MG63 (cell line): ENCODE results near the gene VRK1. TPM values are rescaled to one million over a fixed set of nuclear protein-coding genes. Genes with fewer than 3 reads are reported as not detected.
"Not testable (repeated sequence)": the region's sequence is repeated elsewhere in the genome, so short reads cannot be mapped to it uniquely, and the experiment has no call there.

Source experiments
- DNase-seq: peaks from one replicate; pipeline ENCODE4 v3.0.0-alpha.2; 2020
- H3K27me3 ChIP-seq: fragments of 250-450 bp; sonication (Bioruptor Pico); 2 replicates; pipeline ENCODE4 v1.5.1; 2020; ENCODE audit warnings: mild to moderate bottlenecking, moderate library complexity
- H3K36me3 ChIP-seq: fragments of 250-450 bp; sonication (Bioruptor Pico); 2 replicates; pipeline ENCODE4 v1.5.1; 2020; ENCODE audit warnings: mild to moderate bottlenecking, moderate library complexity
- H3K4me3 ChIP-seq: fragments of 250-450 bp; sonication (Bioruptor Pico); 2 replicates; pipeline ENCODE4 v1.5.1; 2020; ENCODE audit warnings: mild to moderate bottlenecking, moderate library complexity
- H3K9me3 ChIP-seq: fragments of 250-450 bp; sonication (Bioruptor Pico); 2 replicates; pipeline ENCODE4 v1.5.1; 2020; ENCODE audit warnings: mild to moderate bottlenecking, moderate library complexity
- total RNA-seq: library from RNA; depleted of rRNA; stranded (reverse); fragments of >200 nt; shearing (Covaris generic); gene quantifications from 2 replicates; pipeline ENCODE4 v1.2.3, GENCODE V29; 2014; ENCODE audit warnings: low replicate concordance; rRNA removed

Gene VRK1, protein sequence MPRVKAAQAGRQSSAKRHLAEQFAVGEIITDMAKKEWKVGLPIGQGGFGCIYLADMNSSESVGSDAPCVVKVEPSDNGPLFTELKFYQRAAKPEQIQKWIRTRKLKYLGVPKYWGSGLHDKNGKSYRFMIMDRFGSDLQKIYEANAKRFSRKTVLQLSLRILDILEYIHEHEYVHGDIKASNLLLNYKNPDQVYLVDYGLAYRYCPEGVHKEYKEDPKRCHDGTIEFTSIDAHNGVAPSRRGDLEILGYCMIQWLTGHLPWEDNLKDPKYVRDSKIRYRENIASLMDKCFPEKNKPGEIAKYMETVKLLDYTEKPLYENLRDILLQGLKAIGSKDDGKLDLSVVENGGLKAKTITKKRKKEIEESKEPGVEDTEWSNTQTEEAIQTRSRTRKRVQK
- 34.0 and 74.9 TPM in 2 replicates for total RNA-seq

DNA sequence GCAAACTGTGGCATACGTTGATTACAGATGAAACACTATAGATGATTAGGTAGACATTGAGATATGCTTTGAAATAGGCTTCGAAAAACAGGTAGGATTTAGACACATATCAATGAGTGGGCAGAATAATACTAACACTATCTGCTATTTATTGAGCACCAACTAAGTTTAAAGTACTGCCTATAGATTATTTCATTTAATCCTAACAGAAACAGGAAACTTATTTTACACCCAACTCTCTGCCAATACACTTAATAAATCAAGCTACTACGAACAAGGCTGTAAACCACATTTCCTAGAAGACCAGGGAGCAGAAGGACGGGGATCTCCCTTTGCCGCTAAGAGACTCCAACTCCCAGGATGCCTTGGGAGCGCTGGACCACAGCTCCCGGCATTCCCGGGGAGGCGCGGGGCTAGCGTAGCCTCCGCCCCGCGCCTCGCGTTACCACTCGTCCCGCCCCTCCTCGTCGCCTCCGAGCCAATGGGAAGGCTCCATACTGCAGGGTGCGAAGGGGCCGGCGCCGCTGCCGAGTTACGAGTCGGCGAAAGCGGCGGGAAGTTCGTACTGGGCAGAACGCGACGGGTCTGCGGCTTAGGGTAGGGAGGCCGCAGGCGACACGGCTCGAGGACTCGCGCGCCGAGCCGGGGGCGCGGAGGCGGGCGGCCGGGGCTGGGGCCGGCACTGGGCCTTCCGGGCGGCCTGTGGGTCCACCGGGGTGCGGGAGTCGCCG lies at the start of gene VRK1:
TSS of gene VRK1 (plus strand) at position 532 of the 731 bp plus-strand sequence. CDS start 36,090 bp downstream, outside the sequence.
- DNase-seq = peak; percentile 91
- Histone ChIP-seq H3K36me3 (no peaks in the 10 kb centered on the region), H3K27me3 (no peaks in the 10 kb centered on the region), H3K4me3 (peak within 1 kb of the TSS; percentile 80), H3K9me3 (no peaks in the 10 kb centered on the region)

DNA sequence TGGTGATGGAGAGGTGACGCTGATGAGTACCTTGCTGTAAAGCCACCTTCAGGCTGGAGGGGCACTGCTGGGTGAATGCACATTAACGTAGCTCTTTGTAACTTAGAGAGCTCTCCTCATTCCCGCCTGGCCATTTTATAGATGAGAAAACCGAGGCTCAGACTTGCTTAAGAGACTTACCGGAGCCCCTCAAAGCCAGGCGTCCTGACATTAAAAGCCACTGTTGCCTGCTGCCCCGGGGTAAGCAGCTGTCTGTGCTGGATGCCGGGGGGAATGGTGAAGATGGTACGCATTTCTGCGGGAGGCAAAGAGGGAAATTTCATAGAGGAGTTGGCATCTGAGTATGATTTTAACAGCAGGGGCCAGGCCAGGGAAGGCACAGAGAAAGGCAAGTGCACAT lies 49.6 kb upstream of the VRK1 start:
- no peak for DNase-seq
- Histone ChIP-seq H3K9me3 (no peaks in the 10 kb centered on the region), H3K4me3 (no peak overlapping the region), H3K27me3 (no peaks in the 10 kb centered on the region), H3K36me3 (no peaks in the 10 kb centered on the region)

DNA sequence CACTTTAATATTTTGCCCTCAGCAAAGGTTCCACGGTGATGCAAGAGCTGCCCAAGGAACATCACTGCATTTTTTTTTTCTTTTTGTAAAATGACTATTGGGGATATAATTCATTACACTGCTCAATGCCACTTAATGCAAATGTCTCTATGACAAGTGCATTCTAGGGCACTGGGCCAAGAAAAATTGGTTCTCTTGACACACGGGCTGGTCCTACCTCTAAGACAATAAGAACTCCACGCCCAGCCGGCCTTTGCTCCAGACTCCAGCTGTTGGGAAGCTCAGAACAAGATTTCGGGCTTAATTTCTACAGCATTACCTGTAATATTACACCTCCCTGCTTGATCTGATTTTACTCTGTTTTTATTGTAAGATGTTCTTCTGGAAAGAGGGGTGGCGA lies 48.8 kb upstream of the VRK1 start:
- Histone ChIP-seq H3K36me3 (no peaks in the 10 kb centered on the region), H3K9me3 (no peaks in the 10 kb centered on the region), H3K4me3 (no peak overlapping the region), H3K27me3 (no peaks in the 10 kb centered on the region)
- no peak for DNase-seq

DNA sequence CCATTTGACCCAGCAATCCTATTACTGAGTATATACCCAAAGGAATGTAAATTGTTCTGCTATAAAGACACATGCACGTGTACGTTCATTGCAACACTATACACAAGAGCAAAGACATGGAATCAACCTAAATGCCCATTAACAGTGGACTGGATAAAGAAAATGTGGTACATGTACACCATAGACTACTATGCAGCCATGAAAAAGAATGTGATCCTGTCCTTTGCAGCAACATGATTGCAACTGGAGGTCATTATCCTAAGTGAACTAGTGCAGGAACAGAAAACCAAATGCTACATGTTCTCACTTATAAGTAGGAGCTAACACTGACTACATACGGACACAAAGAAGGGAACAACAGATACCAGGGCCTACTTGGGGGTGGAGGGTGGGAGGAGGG lies 45.7 kb upstream of the VRK1 start:
- H3K9me3 ChIP-seq = no peaks in the 10 kb centered on the region
- H3K36me3 ChIP-seq = no peaks in the 10 kb centered on the region
- DNase-seq = no peak
- no peaks in the 10 kb centered on the region for H3K27me3 ChIP-seq
- no peak overlapping the region for H3K4me3 ChIP-seq

DNA sequence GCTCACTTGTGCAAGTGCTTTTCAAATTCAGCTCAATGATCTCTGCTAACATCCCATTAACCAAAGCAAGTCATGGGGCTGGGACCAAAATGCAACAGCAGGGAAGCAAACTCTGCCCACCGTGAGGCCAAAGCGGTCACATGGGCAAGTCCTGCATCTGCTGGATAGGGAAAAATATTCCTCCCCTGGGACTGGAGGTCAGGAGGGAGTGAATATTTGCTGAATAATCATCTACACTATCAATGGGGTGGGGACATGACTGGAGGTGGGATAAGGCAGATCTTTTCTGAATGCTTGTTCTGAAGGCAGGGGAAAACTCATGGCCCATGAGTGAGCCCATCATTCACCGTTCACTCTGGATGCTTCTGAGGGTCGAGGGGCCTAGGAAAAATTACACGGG lies 45.1 kb upstream of the VRK1 start:
- no peaks in the 10 kb centered on the region for H3K36me3 ChIP-seq
- H3K4me3 ChIP-seq = no peak overlapping the region
- no peak for DNase-seq

DNA sequence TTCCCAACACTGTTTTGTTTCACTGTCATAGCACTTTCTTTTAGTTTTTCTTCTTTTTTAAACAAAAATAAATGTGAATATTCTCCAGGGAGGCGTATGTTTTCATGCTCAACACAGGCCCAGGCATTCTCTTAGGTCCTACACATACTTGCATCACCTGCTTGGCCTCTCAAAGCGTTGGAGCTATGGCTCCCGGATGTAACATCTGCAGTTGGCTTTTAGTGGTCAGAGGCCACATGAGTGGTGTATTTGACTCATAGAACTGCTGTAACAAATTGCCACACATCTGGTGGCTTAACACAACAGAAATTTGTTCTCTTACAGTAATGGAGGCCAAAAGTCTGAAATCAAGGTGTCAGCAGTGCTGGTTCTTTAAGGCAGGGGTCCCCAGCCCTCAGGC lies 44.6 kb upstream of the VRK1 start:
- no peaks in the 10 kb centered on the region for H3K9me3 ChIP-seq
- DNase-seq = no peak
- no peaks in the 10 kb centered on the region for H3K36me3 ChIP-seq
- H3K27me3 ChIP-seq = no peaks in the 10 kb centered on the region
- no peak overlapping the region for H3K4me3 ChIP-seq

More for the DNA sequence above, 45.1 kb upstream of the VRK1 start:
- Histone ChIP-seq H3K9me3 (no peaks in the 10 kb centered on the region), H3K27me3 (no peaks in the 10 kb centered on the region)

DNA sequence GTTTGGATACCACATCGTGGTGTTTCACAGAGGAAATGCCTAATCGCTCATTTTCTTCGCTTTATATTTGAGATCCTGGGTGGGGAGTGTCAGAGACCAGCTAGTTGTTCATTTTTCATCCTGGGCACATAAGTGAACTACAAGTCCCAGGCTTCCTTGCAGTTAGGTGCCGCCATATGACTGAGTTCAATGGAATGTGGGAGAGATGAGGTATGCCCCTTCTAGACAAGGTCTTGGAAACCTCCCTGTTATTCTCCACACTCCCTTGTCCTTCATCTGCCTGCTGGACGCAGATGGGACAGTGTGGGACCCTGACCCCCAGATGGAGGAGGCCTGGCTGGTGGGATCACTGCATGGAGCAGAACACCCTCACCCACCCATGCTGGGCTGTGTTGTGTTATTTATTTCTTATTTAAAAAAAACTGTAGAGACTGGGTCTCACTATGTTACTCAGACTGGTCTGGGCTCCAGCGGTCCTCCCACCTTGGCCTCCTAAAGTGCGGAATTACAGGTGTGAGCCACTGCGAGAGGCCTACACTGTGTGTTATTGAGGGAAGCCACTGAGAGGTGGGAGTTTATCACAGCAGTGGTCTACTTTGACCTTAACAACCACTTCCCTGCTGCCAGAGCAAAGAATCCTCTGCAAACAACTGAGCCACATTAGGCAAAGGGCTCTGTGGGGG lies 42.9 kb upstream of the VRK1 start:
- no peaks in the 10 kb centered on the region for H3K36me3 ChIP-seq
- DNase-seq = no peak
- H3K9me3 ChIP-seq = no peaks in the 10 kb centered on the region

DNA sequence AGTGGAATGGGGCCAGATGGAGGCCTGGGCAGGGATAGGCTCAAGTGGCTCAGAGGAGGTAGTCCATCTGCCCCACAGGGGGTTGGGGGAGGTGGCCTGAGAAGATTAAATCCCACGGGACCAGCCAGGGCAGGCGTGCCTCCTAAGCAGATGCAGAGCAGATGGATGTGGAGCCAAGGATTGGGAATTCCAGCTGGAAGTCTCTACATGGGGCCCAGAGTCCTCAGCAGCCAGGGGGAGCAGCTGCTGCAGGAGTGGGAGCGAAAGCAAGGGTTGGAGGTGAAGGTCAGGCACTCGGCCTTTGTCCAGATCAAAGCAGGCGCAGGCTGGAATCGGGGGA lies 42.4 kb upstream of the VRK1 start:
- Histone ChIP-seq H3K4me3 (no peak overlapping the region), H3K9me3 (no peaks in the 10 kb centered on the region), H3K36me3 (no peaks in the 10 kb centered on the region), H3K27me3 (no peaks in the 10 kb centered on the region)
- no peak for DNase-seq

More for the DNA sequence above, 42.9 kb upstream of the VRK1 start:
- no peak overlapping the region for H3K4me3 ChIP-seq
- H3K27me3 ChIP-seq = no peaks in the 10 kb centered on the region

DNA sequence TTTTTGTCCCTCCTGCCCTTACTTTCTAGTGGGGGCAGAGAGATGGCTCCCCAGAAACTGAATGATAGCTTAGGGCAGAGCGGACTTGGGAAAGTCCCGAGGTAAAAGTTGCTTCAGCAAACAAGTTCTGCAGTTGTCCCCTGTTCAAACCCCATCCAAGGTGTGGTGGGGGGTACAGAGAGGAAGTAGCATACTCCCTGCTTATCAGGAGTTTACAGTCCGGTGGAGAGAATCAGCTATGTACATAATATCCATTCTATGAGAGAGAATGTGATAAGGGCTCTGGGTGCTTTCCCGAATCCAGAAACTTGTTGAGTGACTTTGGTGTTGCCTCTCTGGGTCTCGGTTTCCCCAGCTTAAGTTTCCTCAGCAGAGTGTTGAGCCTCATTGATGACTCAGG lies 40.4 kb upstream of the VRK1 start:
- Histone ChIP-seq H3K27me3 (no peaks in the 10 kb centered on the region), H3K36me3 (no peaks in the 10 kb centered on the region), H3K9me3 (no peaks in the 10 kb centered on the region), H3K4me3 (no peak overlapping the region)
- DNase-seq = no peak

DNA sequence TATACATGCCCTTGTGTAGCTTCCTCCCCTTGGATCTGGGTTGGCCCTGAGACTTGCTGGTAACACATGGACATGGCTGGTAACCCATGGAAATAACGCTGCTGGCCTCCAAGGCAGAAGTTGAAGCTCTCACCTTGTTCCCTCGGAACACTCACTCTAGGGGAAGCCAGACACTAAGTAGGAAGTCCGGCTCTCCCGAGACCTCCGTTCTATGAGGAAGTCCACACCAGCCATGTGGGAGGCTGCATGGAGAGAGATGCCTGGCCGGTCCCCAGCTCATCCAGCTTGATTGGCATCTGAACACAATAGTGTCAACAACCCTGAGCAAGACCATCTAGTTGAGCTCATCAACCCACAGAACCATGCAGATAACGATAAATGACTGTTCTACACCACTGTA lies 39.7 kb upstream of the VRK1 start:
- H3K9me3 ChIP-seq = no peaks in the 10 kb centered on the region
- no peaks in the 10 kb centered on the region for H3K36me3 ChIP-seq
- H3K4me3 ChIP-seq = no peak overlapping the region
- H3K27me3 ChIP-seq = no peaks in the 10 kb centered on the region
- DNase-seq = no peak

DNA sequence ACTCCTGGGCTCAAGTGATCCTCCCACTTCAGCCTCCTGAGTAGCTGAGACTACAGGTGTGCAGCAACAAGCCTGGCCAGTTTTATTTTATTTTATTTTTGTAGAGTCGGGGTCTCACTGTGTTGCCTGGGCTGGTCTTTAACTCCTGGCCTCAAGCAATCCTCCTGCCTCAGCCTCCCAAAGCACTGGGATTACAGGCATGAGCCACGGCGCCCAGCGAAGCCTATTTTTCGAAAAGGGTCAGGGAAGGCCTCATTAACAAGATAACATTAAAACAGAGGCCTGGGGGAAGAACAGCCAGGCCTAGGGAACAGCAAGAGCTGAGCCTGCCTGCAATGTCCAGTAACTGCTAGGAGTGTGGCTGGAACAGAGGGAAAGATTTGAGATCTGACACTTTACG lies 36.1 kb upstream of the VRK1 start:
- Histone ChIP-seq H3K9me3 (no peaks in the 10 kb centered on the region), H3K4me3 (no peak overlapping the region), H3K36me3 (no peaks in the 10 kb centered on the region), H3K27me3 (no peaks in the 10 kb centered on the region)
- no peak for DNase-seq

DNA sequence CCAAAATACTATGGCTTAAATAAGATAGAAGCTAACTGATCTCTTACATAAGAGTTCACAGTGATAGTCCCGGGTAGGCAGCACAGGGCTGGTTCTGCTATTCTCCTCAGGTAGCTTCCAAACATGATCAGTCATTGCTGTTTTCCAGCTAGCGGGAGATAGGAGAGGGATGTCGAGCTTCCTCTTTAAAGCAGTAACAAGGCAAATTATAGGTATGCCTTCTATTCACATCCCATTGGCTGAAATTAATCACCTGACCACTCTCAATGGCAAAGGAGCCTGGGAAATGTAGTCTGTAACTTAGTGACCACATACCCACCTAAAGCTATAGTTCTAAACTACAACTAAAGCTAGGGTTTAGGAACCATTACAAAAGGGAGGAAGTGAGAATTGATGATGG lies 34.5 kb upstream of the VRK1 start:
- H3K36me3 ChIP-seq = no peaks in the 10 kb centered on the region
- DNase-seq = peak; percentile 8
- H3K9me3 ChIP-seq = no peaks in the 10 kb centered on the region
- H3K4me3 ChIP-seq = no peak overlapping the region
- no peaks in the 10 kb centered on the region for H3K27me3 ChIP-seq

DNA sequence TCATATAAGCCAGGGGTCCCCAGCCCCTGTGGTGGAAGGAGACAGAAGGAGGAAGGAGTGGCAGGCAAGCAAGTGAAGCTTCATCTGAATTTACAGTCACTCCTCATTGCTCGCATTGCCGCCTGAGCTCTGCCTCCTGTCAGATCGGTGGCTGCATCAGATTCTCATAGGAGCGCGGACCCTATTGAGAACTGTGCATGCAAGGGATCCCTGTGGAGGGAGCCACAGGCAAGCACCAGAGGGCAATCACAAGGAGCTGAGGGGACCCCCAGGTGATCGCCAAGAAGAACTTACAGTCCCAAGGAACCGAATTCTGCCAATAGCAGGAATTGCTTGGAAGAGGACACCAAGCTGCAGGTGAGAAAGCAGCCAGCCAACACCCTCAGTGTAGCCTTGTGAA lies 33.2 kb upstream of the VRK1 start:
- DNase-seq = no peak
- Histone ChIP-seq H3K27me3 (no peaks in the 10 kb centered on the region), H3K4me3 (no peak overlapping the region), H3K36me3 (no peaks in the 10 kb centered on the region), H3K9me3 (no peaks in the 10 kb centered on the region)

DNA sequence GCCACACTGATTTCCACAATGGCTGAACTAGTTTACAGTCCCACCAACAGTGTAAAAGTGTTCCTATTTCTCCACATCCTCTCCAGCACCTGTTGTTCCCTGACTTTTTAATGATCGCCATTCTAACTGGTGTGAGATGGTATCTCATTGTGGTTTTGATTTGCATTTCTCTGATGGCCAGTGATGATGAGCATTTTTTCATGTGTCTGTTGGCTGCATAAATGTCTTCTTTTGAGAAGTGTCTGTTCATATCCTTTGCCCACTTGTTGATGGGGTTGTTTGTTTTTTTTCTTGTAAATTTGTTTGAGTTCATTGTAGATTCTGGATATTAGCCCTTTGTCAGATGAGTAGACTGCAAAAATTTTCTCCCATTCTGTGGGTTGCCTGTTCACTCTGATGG lies 32.0 kb upstream of the VRK1 start:
- not testable (repeated sequence) for H3K4me3 ChIP-seq, DNase-seq, H3K27me3 ChIP-seq, H3K9me3 ChIP-seq, H3K36me3 ChIP-seq

DNA sequence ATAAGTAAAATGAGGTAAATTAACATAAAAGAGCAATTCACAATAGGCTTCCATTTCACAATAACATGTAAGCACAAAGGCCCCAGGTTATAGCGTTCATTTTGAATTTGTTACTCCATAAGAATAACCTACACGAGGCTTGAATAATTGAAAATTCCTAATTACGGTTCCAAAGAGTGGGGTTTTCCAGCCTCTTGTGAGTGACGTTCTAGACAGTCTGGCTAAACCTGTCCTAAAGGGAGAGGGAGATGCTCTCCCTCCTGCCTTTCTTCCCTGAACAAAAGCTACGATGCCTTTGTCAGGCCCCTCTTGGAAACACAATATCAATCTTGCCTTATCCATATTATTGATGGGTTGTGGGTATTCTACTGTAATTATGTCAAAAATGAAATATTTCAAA lies 24.3 kb upstream of the VRK1 start:
- no peaks in the 10 kb centered on the region for H3K9me3 ChIP-seq
- no peaks in the 10 kb centered on the region for H3K36me3 ChIP-seq
- H3K4me3 ChIP-seq = no peak overlapping the region
- no peaks in the 10 kb centered on the region for H3K27me3 ChIP-seq
- DNase-seq = no peak

DNA sequence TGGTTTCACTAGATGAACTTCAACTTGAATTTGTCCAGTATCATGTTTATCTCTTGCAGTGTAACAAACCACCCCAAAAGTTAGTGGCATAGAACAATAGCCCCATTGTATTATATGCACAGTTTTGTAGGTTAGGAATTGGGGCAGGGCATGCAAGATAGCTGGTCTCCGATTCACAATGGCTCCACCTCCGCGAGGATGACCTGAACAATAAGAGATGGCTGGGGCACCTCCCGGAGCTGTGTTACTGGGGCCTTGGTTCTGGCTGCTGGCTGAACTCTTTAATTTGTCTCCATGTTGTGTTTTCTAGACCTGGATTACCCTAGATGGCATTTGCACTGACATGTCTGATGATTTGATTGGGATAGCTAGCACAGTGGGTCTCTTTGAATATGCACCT lies 20.4 kb upstream of the VRK1 start:
- H3K36me3 ChIP-seq = no peaks in the 10 kb centered on the region
- no peak for DNase-seq
- H3K4me3 ChIP-seq = no peak overlapping the region
- H3K27me3 ChIP-seq = no peaks in the 10 kb centered on the region
- H3K9me3 ChIP-seq = no peaks in the 10 kb centered on the region

DNA sequence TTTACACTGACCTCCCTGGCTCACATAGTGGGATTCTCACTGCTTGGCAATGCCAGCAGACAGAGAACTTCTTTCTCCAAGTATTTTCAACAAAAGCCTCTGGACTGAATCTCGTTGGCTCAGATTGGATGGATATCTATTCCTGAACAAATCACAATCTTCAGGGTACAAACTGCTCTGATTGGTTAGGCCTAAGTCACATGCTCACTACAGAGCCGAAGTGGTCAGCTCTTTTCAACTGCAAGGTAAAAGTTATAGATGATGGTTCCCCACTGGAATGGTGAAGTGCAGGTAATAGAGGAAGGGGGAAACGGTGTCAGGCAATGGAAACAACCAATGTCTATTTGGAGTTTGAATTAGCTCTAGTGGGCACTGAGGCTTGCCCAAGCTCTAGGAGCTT lies 16.7 kb upstream of the VRK1 start:
- H3K4me3 ChIP-seq = no peak overlapping the region
- no peaks in the 10 kb centered on the region for H3K9me3 ChIP-seq
- no peaks in the 10 kb centered on the region for H3K36me3 ChIP-seq
- H3K27me3 ChIP-seq = no peaks in the 10 kb centered on the region
- no peak for DNase-seq
